H1 (cell line): ENCODE measurements around the gene DCANP1. TPM values are rescaled to one million over a fixed set of nuclear protein-coding genes. Genes with fewer than 3 reads are reported as not detected.

Experiments used
- BRCA1 ChIP-seq: IDR thresholded peaks from 2 replicates; pipeline ENCODE4 v1.6.1; 2012; ENCODE audit warnings: low read depth, low read length, improper control_type of control experiment
- MAX ChIP-seq: IDR thresholded peaks from 2 replicates; pipeline ENCODE4 v1.6.1; 2012; ENCODE audit warnings: inconsistent platforms
- TAF1 ChIP-seq: IDR thresholded peaks from 2 replicates; pipeline ENCODE4 v1.6.1; 2011; ENCODE audit warnings: mild to moderate bottlenecking, low read depth, low read length
- polyA plus RNA-seq, 7 experiments: library from polyadenylated mRNA; depleted of rRNA in 3 of 7; stranded (reverse) in 5 of 7; unstranded in 2 of 7; fragments of >200 nt in 5 of 7; fragments of 200-250 nt in 2 of 7; gene quantifications; 1 replicate in 5 of 7; 2 replicates in 1 of 7; 4 replicates in 1 of 7; pipeline versions ENCODE4 v1.2.1 to v1.2.3, GENCODE V29; 2011 to 2013; ENCODE audit warnings: missing spikeins in 2 of 7, mixed read lengths in 2 of 7
- total RNA-seq: library from RNA; stranded (reverse); fragmentation: NEBNext Ultra II Directional; extraction: Animal tissue kit (Norgen Biotek cat#: 25700); gene quantifications from 2 replicates; pipeline ENCODE4 v1.2.1, GENCODE V29; 2021

DCANP1 gene
- total and polyA plus RNA-seq, 2 of the 8 experiments (the other 6 are each of a cell fraction or from before 2014, with no cell fraction given), result not detected

DNA sequence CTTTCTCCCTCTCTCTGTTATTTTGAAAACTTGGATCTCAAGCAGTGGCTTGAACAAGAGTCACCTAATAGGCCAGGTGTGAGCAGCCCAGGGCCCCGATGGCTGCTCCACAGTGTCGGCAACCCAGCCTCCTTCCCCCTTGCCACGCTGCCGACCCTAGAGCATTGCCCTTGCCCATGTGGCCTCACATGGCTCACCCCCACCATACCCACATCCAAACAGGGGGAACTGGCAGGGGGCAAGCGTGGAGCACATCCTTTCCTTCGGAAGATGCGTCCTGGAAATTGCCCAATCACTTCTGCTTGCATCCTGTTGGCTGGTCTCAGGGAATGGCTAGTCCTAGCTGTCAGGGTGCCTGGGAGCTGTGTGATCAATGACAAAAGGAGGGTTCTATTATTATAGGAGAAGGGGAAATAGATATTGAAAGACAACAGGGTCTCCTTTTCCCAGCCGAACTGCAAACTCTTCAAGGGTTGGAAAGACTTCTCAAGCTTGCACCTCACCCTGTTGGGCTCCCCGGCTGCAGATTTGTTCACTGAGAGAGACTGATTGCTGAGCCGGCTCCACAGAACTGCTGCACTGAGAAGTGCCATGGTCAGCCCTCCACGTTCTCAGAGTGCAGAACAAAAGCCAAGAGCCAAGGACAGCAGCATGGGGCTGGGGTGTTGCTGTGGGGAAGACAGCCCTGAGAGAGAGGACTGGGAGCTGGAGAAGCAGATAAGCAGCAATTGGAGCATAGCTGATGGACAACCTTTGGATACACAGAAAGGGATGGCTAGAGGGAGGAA is 13.3 kb upstream of the DCANP1 start (continued):
- no peak for TF ChIP-seq MAX
- TF ChIP-seq BRCA1, result no peak
- no peak for TF ChIP-seq TAF1
